ENCODE results near the gene NRCAM.

DNA sequence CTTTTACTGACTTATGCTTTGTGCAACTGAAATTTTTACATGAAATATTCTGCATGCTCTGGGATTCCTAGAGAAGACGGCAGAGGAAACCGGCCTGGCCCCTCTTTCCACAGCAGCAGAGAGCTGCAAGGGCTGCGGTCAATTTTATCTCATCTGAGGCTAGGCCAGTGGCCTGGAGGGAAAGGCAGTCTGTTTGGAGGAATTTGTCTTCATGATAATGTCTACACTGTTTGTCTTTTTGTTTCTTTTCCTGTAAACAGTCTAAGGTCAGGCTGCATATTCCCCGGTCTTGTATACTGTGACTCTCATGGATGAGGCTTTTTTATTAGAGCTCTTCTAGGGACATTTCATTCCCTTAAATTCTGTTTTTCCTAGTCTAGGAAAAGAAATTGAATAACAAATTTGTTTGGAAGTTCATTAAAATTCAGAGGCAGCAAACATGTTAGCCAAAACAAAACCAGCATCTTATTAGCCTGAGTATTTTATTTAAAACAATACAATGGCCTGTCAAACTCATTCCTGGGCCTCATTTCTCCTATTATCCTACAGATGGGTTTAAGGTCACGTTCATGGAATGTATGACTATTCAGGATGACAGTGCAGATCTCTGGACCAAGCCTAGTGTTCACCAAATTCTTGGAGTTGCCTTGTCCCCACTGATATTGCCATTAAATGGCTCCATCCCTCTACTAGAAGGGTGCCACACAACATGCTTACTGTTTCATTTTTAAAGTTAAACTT lies 352.5 kb downstream of the NRCAM start:
- TF ChIP-seq, protein P1, sequence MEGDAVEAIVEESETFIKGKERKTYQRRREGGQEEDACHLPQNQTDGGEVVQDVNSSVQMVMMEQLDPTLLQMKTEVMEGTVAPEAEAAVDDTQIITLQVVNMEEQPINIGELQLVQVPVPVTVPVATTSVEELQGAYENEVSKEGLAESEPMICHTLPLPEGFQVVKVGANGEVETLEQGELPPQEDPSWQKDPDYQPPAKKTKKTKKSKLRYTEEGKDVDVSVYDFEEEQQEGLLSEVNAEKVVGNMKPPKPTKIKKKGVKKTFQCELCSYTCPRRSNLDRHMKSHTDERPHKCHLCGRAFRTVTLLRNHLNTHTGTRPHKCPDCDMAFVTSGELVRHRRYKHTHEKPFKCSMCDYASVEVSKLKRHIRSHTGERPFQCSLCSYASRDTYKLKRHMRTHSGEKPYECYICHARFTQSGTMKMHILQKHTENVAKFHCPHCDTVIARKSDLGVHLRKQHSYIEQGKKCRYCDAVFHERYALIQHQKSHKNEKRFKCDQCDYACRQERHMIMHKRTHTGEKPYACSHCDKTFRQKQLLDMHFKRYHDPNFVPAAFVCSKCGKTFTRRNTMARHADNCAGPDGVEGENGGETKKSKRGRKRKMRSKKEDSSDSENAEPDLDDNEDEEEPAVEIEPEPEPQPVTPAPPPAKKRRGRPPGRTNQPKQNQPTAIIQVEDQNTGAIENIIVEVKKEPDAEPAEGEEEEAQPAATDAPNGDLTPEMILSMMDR (conservative IDR thresholded peaks at IDR 0.05 in 1 of 2, IDR thresholded peaks at IDR 0.05 in 1 of 2; ENCODE audit: extremely low read depth in 1 of 2, insufficient read depth in 1 of 2, low read depth in 1 of 2, low read length in 2 of 2), result no peak
- TF ChIP-seq EZH2 (IDR thresholded peaks at IDR 0.05; ENCODE audit: borderline replicate concordance, low read length), result no peak

Measured in mammary epithelial cell (primary cell).